ENCODE data around the gene RNF227.
A peak's percentile ranks its signal among the peaks of the same experiment; 100 is the strongest.

Gene RNF227

DNA sequence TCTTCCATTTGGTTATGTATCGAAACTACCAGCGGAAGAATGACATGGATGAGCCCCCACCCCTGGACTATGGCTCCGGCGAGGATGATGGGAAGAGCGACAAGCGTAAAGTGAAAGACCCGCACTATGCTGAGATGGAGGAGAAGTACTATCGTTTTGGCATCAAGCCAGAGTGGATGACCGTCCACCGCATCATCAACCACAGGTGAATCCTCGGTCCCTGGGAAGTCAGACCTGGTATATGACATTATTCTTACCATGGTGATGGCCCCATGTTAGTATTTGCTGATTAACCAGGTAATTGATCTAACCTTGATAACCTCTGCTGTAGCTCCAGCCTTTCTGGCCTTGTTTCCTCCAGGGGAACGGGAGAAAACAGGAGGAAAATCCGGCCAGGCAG lies 19.0 kb downstream of the RNF227 start:
- H3K4me1 Mint-ChIP-seq: peaks cover 6% of the 10 kb centered on the region
- no peaks in the 10 kb centered on the region for H3K9me3 Mint-ChIP-seq
- DNase-seq: no peak

DNA sequence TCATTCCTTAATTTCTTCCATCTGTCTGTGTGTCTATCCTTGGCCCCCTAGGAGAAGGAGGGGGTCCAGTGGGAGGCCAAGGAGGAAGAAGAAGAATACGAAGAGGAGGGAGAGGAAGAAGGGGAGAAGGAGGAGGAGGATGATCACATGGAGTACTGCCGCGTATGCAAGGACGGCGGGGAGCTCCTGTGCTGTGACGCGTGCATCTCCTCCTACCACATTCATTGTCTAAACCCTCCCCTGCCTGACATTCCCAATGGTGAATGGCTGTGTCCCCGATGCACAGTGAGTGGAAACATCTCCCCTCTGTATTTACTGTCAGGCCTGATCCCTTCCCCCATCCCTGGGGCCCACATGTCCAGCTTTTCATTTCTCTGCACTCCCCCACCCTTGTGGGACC lies 21.2 kb downstream of the RNF227 start:
- no peak for DNase-seq
- Mint-ChIP-seq H3K27ac (peak overlapping the region; percentile 10), H3K36me3 (ENCODE audit: low read depth) (peaks cover 80% of the 10 kb centered on the region), H3K4me3 (no peak overlapping the region), H3K27me3 (ENCODE audit: low read depth, poor library complexity) (peaks cover 4% of the 10 kb centered on the region), H3K9me3 (no peaks in the 10 kb centered on the region), H3K4me1 (peaks cover 6% of the 10 kb centered on the region)
- TF ChIP-seq, protein P1, sequence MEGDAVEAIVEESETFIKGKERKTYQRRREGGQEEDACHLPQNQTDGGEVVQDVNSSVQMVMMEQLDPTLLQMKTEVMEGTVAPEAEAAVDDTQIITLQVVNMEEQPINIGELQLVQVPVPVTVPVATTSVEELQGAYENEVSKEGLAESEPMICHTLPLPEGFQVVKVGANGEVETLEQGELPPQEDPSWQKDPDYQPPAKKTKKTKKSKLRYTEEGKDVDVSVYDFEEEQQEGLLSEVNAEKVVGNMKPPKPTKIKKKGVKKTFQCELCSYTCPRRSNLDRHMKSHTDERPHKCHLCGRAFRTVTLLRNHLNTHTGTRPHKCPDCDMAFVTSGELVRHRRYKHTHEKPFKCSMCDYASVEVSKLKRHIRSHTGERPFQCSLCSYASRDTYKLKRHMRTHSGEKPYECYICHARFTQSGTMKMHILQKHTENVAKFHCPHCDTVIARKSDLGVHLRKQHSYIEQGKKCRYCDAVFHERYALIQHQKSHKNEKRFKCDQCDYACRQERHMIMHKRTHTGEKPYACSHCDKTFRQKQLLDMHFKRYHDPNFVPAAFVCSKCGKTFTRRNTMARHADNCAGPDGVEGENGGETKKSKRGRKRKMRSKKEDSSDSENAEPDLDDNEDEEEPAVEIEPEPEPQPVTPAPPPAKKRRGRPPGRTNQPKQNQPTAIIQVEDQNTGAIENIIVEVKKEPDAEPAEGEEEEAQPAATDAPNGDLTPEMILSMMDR (IDR thresholded peaks at IDR 0.05): no peak

More for the DNA sequence above, 19.0 kb downstream of the RNF227 start:
- Mint-ChIP-seq H3K27me3 (ENCODE audit: low read depth, poor library complexity) (peaks cover 3% of the 10 kb centered on the region), H3K4me3 (no peak overlapping the region), H3K36me3 (ENCODE audit: low read depth) (peaks cover 83% of the 10 kb centered on the region), H3K27ac (peak overlapping the region; percentile 78)
- TF ChIP-seq, protein P1 (IDR thresholded peaks at IDR 0.05): no peak

DNA sequence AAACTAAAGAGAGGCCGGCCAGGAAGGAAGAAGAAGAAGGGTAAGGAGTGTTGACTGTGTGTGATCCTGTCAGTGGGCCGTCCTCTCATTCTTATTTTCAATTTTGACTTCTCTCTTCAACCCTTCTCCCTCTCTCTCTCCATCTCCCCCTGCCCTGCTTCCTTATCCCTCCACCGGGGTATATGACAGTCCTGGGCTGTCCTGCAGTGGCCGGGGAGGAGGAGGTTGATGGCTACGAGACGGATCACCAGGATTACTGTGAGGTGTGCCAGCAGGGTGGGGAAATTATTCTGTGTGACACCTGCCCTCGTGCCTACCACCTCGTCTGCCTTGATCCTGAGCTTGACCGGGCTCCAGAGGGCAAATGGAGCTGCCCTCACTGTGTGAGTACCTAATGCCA lies 21.9 kb downstream of the RNF227 start:
- Mint-ChIP-seq H3K27ac (no peak overlapping the region), H3K36me3 (ENCODE audit: low read depth) (peaks cover 80% of the 10 kb centered on the region), H3K27me3 (ENCODE audit: low read depth, poor library complexity) (peaks cover 4% of the 10 kb centered on the region), H3K4me1 (peaks cover 6% of the 10 kb centered on the region), H3K9me3 (no peaks in the 10 kb centered on the region), H3K4me3 (no peak overlapping the region)
- DNase-seq: no peak
- TF ChIP-seq, protein P1 (IDR thresholded peaks at IDR 0.05): no peak

DNA sequence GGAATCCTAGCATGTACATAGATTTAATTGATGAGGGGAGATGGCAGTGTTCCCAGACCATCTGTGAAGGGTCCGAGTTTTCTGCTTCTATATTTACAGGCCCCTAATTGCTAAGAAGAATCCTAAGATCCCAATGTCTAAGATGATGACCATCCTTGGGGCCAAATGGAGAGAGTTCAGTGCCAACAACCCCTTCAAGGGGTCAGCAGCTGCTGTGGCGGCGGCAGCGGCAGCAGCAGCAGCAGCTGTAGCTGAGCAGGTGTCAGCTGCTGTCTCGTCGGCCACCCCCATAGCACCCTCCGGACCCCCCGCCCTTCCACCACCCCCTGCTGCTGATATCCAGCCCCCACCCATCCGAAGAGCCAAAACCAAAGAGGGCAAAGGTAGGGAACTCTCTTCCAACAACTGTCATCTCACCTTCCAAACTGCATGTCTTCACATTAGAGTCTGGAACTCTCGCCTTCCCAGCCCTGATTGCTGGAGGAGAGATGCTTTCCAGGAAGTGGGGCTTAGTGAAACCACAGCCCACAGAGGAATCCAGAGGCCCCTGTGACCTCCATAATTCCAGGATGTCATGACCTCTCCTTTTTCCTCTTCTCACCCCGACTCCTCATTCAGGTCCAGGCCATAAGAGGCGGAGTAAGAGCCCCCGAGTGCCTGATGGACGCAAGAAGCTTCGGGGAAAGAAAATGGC lies 22.8 kb downstream of the RNF227 start:
- H3K9me3 Mint-ChIP-seq: no peaks in the 10 kb centered on the region
- H3K4me3 Mint-ChIP-seq: no peak overlapping the region
- peaks cover 4% of the 10 kb centered on the region for H3K27me3 Mint-ChIP-seq (ENCODE audit: low read depth, poor library complexity)
- peaks cover 5% of the 10 kb centered on the region for H3K4me1 Mint-ChIP-seq
- no peak for DNase-seq
- H3K27ac Mint-ChIP-seq: no peak overlapping the region
- peaks cover 73% of the 10 kb centered on the region for H3K36me3 Mint-ChIP-seq (ENCODE audit: low read depth)
- TF ChIP-seq, protein P1 (IDR thresholded peaks at IDR 0.05): no peak

DNA sequence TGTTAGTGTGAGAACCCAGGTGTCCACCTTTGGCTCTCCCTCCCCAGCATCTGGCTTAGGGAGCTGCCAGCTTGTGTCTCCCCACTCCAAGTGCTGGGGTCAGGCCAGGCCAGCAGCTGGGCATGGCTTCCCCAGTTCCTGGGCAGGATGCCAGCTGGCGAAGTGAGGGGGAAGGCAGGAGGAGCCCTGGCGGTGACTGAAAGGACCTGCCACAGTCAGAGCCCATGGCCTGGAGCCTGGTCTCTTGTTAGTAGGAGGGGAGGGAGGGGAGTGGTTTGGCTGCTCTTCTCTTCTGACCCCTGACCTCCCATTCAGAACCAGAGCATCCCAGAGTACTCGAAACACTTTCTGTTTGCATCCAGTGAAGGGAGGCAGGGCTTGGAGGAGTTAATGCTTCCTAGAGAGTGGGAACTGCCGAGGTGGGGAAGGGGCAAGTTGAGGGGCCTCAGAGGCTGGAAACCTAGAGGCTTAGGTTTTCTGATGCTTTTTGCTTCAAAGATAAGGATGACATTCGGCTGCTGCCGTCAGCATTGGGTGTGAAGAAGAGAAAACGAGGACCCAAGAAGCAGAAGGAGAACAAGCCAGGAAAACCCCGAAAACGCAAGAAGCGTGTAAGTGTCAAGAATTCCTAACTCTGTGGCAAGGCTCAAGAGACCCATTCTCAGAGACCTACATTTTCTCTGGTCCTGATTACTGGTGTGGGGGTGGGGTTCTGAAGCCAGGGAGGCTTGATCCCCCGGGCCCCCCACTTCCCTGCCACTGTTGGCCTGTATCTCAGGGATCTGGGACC lies 26.7 kb downstream of the RNF227 start:
- H3K4me3 Mint-ChIP-seq: no peak overlapping the region

More for the DNA sequence above, 26.7 kb downstream of the RNF227 start:
- Mint-ChIP-seq H3K9me3 (no peaks in the 10 kb centered on the region), H3K27ac (peak overlapping the region; percentile 90), H3K27me3 (ENCODE audit: low read depth, poor library complexity) (peaks cover 4% of the 10 kb centered on the region), H3K4me1 (no peaks in the 10 kb centered on the region), H3K36me3 (ENCODE audit: low read depth) (peaks cover 36% of the 10 kb centered on the region)
- DNase-seq: peak; percentile 35
- TF ChIP-seq, protein P1 (IDR thresholded peaks at IDR 0.05): no peak
